HG02870 (cell line): ENCODE measurements around the gene NFATC3.
"Not testable (repeated sequence)": the region's sequence is repeated elsewhere in the genome, so short reads cannot be mapped to it uniquely, and the experiment has no call there.

Experiments used
- ATAC-seq: cut with Tn5 transposase; IDR thresholded peaks from one replicate; pipeline ENCODE4 v1.9.1; 2021; ENCODE audit warnings: mild to moderate bottlenecking, moderate library complexity; ENCODE audit not compliant: unreplicated experiment

NFATC3 gene

DNA sequence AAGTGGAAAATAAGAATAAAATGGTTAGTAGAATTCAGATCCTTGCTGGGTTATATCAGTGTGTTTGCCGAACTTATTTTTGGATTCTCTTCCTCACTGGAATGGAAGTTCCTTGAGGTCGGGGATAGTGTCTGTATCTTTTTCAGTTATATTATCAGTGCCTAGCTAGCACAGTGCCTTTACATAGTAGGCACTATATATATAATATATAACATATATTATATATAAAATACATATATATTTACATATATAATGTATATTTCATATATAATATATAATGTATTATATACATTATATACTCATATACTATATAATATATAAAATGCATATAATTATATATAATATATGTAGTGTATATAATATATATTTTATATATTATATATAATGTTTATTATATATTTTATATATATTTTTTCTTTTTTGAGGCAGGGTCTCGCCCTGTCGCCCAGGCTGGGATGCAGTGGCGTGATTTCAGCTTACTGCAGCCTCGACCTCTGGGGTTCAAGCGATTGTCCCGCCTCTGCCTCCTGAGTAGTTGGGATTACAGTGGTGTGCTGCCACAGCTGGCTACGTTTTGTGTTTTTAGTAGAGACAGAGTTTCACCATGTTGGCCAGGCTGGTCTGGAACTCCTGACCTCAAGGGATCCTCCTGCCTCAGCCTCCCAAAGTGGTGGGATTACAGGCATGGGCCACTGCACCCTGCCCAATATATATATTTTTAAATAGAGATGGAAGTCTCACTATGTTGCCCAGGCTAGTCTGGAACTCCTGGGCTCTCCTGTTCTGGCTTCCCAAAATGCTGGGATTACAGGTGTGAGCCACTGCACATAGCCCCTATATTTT, 3.2 kb downstream of the NFATC3 start:
- ATAC-seq, result no peak

DNA sequence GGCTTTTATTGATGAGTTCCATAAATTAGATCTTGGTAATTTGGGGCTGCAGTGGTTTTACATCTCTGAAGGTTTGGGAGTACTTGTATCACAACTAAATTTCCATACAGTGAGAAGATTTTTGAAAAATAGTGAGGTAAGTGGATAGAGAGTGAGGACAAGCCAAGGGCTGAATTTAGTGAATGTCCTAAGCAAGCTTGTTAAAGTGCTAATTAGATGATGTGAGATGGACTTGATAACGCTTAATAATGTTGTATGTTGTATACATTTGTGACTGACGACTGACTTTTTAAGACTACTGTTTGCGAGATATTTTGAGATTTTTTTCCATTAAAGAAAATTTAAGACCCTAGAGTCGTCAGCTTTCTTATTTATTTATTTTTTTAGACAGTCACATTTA, 3.9 kb downstream of the NFATC3 start:
- no peak for ATAC-seq

DNA sequence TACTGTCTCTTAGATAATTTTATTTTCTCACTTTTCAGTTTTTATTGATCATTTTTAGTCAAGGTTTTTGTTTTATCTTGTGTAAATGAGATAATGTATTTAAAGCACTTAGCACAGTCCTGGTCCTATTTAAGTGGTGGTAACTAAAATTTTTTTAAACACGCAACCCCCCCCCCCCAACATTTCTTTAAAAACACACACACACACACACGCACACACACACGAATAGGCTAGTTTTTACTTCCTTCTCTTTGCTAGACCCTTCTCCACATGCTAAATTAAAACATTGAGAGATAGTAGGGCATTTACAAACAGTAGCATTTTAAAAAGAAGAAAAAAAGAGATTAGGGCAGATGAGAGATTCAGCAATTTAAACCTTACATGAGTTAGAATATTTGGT, 5.0 kb downstream of the NFATC3 start:
- ATAC-seq, result no peak

DNA sequence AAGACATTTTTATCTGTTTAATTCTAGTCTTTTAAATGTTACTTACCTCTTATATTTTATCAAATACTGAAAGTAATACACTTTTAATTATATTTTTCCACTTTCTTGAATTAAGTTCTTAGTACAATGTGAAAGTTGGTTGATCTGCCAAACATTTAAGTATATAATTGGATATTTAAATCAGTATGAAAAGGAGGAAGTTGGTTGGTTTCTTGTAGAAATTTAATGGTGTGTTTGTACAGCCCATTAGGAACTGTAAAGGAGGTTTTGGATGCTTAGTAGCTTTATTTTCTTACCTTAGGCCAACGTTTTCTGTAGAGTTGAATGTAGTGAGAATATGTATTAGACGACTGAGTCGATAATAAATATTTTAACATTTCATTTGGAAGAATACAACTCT, 5.4 kb downstream of the NFATC3 start:
- ATAC-seq, result no peak

DNA sequence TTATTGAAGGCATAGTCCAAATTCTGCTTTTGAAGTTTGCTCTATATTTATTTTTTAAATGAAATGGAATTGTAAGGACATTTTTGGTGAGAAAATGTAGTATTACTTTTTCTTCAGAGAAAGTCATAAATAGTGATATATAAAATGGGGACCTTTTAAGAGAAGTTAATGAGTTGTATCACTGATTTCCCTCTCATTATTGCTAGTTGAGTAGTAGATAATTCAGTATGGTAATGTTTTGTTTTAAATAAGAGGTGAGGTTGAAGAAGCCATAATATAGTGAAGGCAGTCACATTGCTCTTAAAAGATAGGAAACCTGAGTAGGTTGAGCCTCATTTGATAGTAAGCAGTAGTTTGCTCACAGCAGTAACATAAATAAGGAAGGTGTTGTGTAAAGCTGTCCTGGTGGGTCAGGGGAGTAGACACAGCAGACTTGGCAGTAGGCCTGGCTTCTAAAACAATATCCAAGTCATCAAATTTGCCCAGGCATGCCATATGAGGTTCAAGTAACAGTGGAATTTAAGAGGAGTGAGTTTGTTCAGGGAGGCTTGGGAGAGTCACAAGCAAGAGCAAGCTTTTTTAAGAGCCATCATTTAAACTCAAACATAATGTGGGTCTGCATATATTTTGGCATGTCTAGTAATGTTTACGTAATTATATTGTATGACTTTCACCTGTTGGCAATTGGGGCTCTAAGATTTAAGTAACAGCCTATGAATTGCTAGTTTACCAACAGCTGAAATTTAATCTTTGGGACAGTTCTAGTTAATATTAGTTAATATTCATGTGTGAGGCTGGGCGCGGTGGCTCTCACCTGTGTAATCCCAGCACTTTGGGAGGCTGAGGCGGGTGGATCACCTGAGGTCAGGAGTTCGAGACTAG, 6.5 kb downstream of the NFATC3 start:
- no peak for ATAC-seq

DNA sequence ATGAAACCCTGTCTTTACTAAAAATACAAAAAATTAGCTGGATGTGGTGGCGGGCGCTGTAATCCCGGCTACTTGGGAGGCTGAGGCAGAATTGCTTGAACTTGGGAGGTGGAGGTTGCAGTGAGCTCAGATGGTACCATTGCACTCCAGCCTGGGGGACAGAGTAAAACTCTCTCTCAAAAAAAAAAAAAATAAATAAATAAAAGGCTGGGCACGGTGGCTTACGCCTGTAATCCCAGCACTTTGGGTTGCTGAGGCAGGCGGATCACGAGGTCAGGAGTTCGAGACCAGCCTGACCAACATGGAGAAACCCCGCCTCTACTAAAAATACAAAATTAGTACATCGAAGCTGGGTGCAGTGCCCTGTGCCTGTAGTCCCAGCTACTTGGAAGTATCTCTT, 7.1 kb downstream of the NFATC3 start:
- ATAC-seq, result not testable (repeated sequence)

DNA sequence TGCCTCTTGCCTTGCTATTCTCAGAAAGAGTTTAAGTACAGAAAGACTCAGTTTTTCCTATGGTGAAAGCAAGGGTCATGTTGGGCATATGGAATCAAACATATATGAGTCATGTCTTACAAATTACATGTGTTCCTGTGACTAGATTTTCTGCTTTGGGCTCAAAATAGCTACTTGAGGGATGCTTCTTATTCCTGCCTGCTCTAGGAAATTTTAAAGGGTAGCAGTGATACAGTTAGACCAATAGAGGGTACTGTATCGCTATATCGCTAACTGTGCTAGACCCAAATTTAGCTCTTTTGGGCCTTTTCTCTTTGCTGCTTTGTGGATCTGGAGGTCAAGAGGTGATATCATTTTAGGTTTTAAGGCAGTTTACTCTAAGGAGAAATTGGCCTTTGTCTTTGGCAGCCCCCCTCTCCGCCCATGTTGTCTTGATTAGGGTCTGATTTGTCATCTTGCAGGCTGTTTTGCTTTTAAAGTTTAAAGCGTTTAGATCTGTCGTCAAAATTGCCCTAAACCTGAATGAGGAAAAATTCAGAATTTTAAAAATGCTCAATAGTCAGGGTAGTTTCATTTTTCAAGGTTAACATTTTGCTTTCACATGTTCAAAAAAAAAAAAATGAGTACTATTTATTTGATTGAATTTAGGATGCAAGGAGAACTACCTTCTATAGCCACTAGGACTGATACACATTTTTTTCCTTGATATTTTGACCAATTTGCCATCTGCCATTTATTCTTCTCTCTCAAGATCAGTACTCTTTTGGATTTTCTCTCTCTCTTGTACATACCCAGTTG, 8.8 kb downstream of the NFATC3 start:
- ATAC-seq, result no peak

DNA sequence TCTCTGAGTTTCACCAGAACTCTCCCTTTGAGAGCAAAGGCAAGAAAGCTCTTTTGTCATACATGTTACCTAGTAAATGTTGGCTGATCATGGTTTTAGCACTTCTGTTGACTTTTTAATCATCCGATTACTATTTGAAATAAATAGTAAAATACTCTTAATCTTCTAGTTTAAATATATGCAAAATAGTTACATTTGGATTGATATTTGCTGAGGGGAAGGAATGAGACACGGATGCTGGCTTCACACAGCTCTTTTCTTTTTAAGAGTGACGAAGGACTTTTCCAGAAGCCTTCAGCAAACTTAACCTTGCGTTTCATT, 9.4 kb downstream of the NFATC3 start:
- no peak for ATAC-seq

DNA sequence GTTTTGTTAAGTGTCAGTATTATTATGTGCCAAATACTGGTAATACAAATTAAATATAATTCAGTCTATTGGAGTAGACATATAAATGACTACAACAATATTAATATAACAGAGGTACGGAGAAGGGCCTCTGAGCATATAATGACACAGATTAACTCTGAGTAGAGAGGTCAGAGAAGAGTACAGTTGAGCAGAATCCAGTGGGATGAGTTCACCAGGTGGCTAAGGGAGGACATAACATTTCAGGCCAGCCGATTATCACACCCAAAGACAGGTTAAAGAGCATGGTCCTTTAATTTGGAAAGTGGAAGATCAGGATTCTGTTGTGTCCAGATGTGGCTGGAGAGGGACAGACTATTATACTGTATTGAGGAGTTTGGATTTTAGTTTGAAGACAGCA, 11.3 kb downstream of the NFATC3 start:
- ATAC-seq, result no peak

DNA sequence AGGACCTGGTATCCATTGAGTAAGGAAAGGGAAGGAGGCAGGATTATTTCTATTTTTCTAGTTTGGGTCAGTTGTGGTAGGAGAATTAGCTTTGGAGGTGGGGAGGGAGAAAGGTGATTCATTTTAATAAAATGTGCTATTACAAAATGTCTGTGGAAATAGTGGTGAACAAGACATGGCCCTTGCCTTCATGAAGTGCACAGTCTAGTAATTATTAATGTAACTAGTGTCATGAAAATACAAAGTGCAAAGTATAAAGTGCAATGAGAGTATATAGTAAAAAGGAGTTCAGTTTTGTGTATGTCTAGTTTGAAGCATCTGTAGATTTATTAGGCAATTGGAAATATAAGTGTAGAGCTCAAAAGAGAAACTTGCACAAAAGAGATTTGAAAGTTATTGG, 11.9 kb downstream of the NFATC3 start:
- no peak for ATAC-seq

DNA sequence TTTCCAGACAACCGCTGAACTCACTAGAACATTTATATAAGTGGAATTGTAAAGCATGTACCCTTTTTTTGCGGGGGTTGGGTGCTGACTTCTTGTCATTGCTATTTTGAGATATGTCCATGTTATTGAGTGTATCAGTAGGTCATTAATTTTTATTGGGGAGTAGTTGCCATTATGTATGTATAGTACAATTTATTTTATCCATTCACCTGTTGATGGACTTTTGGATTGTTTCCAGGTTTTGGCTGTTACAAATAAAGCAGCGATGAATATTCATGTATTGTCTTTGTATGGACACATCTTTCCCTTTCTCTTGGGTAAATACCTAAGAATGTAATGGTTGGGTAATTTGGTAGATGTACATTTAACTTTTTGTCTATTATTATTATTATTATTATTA, 12.7 kb downstream of the NFATC3 start:
- ATAC-seq, result no peak

DNA sequence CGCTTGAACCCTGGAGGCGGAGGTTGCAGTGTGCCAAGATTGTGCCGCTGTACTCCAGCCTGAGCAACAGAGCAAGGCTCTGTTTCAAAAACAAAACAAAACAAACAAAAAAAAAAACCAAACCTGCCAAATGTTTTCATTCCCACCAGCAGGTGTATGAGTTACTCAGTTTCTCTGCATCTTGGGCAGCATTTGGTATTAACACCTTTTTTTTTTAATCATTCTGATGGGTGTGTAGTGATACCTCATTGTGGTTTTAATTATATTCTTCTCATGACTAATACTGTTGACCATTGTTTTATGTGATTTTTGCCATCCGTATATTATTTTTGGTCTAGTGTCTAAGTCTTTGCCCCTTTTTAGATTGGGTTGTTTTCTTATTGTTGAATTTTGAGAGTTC, 15.3 kb downstream of the NFATC3 start:
- ATAC-seq, result no peak

DNA sequence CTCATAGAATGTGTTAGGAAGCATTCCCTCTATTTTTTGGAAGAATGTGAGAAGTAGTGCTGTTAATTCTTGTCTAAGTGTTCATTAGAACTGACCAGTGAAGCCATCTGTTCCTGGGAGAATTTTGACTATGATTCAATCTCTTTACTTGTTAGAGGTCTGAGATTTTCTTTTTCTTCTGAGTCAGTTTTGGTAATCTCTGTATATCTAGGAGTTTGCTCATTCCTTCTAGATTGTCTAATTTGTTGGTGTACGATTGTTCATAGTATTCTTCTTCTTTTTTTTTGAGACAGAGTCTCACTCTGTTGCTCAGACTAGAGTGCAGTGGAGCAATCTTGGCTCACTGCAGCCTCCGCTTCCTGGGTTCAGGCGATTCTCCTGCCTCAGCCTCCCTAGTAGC, 20.4 kb downstream of the NFATC3 start:
- ATAC-seq, result no peak

DNA sequence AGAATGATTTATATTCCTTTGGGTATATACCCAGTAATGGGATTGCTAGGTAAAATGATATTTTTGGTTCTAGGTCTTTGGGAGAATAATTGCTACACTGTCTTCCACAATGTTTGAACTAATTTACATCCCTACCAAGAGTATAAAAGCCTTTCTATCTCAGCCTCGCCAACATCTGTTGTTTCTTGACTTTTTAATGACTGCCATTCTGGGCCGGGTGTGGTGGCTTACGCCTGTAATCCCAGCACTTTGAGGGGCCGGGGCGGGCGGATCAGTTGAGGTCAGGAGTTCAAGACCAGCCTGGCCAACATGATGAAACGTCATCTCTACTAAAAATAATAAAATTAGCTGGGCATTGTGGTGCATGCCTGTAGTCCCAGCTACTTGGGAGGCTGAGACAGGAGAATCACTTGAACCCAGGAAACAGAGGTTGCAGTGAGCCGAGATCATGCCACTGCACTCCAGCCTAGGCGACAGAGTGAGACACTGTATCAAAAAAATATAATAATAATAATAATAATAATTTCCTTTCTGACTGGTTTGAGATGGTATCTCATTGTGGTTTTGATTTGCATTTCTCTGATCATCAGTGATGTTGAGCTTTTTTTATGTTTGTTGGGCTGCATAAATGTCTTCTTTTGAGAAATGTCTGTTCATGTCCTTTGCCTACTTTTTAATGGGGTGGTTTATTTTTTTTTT, 22.2 kb downstream of the NFATC3 start:
- ATAC-seq, result not testable (repeated sequence)

DNA sequence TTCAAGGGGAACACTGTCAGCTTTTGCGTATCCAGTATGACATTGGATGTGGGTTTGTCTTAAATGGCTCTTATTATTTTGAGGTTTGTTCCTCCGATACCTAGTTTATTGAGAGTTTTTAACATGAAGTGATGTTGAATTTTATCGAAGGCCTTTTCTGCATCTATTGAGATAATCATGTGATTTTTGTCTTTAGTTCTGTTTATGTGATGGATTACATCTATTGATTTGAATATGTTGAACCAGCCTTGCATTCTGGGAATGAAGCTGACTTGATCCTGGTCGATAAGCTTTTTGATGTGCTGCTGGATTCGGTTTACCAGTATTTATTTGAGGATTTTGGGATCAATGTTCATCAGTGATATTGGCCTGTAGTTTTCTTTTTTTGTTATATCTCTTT, 24.0 kb downstream of the NFATC3 start:
- not testable (repeated sequence) for ATAC-seq

DNA sequence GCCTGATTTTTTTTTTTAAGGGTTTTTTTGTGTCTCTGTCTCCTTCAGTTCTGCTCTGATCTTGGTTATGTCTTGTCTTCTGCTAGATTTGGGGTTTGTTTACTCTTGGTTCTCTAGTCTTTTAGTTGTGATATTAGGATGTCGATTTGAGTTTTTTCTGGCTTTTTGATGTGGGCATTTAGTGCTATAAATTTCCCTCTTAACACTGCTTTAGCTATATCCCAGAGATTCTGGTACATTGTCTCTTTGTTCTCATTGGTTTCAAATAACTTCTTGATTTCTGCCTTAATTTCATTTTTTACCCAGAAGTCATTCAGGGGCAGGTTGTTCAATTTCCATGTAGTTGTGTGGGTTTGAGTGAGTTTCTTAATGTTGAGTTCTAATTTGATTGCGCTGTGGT, 25.4 kb downstream of the NFATC3 start:
- ATAC-seq, result not testable (repeated sequence)

DNA sequence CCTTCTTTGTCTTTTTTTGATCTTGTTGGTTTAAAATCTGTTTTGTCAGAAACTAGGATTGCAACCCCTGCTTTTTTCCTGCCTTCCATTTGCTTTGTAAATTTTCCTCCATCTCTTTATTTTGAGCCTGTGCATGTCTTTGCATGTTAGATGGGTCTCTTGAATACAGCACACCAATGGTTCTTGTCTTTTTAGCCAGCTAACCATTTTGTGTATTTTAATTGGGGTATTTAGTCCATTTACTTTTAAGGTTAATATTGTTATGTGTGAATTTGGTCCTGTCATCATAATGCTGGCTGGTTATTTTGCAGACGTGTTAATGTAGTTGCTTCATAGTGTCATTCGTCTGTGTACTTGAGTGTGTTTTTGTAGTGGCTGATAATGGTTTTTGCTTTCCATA, 26.2 kb downstream of the NFATC3 start:
- no peak for ATAC-seq

DNA sequence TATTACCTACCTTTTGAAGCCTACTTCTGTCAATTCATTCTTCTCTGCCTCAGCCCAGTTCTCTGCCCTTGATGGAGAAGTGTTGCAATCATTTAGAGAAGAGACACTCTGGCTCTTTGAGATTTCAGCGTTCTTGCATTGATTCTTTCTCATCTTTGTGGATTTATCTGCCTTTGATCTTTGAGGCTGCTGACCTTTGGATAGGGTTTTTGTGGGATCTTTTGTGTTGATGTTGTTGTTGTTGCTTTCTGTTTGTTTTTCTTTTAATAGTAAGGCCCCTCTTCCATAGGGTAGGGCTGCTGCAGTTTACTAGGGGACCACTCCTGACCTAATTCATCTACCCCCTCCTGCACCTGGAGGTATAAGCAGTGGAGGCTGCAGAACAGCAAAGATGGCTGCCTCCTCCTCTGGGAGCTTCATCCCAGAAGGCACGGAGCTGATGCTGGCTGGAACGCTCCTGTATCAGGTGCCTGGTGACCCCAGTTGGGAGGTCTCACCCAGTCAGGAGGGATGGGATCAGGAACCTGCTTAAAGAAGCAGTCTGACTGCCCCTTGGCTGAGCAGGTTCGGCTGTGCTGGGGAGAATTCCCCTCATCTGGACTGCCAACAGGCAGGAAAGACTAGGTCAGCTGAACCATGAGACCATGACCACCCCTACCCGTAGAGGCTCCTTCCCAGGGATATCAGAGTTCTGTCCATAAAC, 28.0 kb downstream of the NFATC3 start:
- no peak for ATAC-seq

DNA sequence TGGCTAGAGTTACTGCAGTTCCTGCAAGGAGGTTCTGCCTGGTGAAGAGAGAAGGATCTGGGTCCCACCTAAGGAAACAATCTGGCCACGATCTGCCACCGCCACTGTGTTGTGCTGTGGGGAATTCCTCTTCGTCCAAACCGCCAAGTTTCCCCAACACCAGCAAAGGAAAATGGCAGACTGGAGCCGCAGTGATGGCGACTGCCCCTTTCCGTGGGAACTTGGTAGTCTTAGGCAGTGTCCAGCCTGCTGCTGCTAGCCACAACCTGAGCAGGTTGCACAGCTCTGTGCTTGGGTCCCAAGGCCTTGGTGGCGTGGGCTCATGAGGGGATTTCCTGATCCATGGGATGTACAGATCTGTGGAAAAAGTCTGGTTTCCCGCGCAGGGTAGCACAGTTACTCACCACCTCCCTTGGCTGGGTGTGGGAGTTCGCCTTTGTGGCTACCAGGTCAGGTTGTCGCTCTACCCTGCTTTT, 28.6 kb downstream of the NFATC3 start:
- no peak for ATAC-seq

DNA sequence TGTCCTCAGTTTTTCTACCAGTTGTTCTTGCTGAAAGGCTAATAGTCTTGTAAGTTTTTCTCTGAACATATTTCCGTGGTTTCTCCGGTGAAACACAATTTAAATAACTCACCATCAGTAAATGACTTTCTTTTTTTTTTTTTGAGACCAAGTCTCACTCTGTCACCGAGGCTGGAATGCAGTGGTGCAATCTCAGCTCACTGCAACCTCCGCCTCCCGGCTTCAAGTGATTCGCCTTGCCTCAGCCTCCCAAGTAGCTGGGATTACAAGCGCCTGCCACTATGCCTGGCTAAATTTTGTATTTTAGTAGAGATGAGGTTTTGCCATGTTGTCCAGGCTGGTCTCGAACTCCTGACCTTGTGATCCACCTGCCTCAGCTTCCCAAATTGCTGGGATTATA, 29.8 kb downstream of the NFATC3 start:
- not testable (repeated sequence) for ATAC-seq
